ENCODE measurements around the gene EYS.

The EYS gene

DNA sequence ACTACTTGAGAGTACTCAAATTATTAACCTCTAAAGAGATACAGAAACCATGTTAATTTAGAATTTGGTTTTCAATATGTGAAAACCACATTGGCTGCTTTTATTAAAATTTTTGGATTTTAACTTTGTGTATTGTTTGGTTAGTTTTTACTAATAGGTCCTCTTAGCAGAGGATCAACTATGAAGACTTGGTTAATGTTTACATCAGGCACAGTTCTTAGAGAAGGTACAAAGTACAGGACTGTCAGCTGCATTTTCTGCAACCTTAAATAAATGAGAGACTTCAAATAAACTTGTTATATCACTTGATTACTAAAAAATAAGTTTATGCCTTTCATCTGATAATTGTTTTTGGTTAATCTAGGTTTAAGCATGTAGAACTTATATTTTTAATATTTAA lies 1982.3 kb downstream of the EYS start:
- no peak for DNase-seq (ENCODE audit: low read depth)

DNA sequence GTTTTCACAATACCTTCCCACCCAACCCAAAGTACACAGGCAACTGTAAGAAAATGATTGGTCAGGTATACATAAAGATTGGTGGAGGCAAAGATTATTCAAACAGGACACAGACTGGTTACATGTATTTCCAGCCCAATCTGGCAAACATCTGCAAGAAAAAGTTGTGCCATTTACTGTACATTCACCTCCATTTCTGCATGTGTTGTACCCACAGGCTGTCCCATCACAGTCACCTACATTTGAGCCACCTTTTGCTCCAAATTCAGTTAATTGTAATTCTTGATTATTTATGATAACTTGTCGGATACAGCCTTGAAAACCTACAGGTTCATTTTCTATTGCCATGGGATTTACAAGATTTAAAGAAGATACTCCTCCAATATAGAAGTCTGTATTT lies 1985.8 kb downstream of the EYS start:
- no peak for DNase-seq (ENCODE audit: low read depth)

DNA sequence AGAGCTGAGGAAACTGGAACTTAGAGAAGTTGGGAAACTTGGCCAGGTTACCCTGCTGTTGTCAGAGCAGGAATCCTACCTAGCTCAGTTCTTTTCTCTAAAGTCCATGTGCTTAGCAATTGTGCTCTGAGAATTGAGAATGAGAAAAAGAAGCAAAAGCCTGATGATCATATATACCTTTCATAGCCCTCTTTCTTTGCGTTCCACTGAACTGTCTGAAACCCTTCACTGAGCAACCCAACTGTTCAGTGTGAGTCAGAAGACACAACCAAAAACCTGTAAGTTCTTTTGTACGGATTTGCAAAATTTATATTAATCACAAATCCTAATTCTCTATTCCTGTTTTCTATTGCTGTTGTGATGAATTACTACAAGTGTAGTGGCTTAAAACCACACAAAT lies 1990.9 kb downstream of the EYS start:
- DNase-seq (ENCODE audit: low read depth): no peak

DNA sequence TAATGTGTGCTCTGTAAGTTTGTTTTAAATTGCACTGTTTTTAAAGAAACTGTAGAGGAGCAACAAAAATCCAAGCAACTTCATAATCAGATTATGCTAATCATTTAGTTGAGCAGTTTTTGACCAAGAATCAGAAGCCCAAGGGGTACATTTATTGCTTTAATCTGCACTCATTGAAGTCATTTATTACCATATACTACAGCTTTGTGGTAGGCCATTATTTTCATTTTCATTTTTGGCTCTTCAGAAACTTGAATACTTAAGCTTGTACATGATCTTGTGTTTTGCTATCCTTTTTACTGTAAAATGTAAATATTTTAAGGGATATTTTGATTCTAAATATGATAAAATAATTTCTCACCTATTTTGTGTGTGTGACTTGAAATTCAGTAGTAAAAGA lies 1992.9 kb downstream of the EYS start:
- no peak for DNase-seq (ENCODE audit: low read depth)

DNA sequence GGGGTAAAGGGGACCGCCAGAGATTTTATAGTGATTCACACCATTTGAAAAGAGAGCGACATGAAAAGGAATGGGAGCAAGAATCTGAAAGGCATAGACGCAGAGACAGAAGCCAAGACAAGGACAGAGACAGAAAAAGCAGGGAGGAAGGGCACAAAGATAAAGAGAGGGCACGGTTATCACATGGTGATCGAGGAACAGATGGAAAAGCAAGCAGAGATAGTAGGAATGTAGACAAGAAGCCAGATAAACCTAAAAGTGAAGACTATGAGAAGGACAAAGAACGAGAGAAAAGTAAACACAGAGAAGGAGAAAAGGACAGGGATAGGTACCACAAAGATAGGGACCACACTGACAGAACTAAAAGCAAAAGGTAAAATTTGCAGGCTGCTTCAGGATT lies 1993.7 kb downstream of the EYS start:
- no peak for DNase-seq (ENCODE audit: low read depth)

DNA sequence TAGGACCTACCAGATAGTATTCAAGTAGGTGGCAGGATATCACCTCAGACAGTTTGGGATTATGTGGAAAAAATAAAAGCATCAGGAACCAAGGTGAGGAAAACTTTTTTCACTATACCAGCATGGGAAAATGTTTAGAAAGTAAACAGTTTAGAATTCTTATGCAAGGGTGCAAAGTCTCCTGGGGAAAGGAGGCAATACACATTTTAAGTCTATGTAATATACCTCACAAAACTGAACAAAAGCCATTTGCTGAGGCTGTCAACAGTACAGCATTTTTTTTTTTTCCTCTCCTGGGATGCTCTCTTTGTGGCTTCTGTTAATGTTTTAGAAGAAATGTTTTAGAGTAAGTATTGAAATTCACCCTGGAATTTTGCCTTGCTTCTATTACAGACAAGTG lies 1997.9 kb downstream of the EYS start:
- DNase-seq (ENCODE audit: low read depth): no peak

DNA sequence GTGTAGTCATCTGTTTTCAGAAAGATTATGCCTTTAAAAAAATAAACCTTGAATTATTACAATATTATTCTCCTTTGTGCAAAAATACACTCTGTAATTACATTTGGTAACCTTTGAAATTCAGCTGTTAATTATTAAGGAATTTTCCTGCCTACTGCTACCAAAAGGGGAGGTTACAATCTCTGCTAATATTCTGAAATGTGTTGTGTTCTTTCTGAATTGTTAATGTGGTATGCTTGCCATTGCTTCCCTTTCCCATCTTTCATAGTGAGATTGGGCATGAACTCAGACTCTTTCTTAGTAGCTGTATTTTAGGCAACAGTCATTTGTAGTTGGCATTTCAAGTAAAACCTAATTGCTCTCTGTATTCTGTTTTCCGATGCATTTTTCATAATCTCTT lies 1998.4 kb downstream of the EYS start:
- DNase-seq (ENCODE audit: low read depth): no peak

DNA sequence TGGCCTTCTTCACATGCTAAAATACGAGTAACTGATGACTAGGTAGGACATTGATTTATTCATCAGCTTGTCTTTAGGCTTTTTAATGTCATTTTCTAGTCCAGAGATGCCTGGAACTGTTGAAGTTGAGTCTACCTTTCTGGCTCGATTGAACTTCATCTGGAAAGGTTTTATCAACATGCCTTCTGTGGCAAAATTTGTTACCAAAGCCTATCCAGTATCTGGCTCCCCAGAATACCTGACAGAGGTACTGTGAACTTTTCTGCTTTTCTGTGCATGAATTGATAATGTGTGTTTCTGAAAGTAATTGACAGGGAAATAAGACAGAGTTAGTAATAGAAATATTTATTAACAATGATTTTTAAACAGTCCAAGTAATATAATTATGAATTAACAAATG lies 2000.4 kb downstream of the EYS start:
- no peak for DNase-seq (ENCODE audit: low read depth)

DNA sequence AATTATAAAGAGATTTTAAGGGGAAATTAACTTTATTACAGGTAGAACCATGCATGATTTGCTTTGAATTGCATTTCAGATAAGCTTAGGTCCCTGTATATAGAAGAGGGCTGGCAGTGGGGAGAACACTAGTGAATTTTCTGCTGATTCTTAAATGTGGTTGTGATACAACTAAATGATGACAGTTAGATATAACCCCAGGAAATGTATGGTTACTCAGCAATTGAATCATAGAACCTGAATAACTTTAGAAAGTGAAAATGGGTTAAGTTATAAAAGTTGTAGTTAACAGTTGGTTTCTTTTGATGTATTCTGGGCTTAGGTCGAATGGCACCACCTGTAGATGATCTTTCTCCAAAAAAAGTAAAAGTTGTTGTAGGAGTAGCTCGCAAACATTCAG lies 2001.3 kb downstream of the EYS start:
- DNase-seq (ENCODE audit: low read depth): no peak

DNA sequence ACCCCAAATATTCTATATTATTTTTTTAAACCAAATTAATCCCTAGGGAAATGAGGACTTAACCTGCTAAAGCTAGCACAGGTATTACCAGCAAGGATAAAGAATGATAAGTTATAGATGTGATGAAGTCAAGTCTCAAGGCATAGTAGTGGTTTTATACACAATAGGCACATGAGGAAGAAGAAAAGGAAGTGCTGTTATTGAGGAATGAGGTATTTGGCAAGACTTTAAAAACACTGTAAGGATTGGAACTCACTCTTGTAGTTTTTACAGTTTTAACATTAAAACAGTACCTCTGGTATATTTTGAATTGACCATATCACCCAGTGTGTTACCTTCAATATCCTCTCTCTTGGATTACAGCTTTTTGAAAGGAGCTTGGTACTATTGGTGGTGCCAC lies 2016.8 kb downstream of the EYS start:
- DNase-seq (ENCODE audit: low read depth): no peak

DNA sequence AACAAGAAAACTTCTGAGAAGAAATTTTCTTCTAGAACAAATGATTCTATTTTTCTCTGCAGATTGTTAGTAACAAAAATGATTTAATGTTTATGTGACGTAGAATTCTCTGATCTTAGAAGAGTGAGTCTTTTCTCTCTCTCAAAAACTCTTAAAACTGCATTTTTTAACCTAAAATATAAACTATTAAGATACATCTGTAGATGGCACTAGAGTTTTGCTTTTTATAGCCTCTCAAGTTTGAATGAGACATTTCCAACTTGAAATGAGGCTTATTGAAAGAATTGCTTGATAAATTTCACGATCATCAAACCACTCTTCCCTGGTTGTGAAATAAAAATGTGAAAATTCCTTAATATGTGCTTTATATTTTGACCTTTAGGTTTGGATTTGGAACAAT lies 2017.6 kb downstream of the EYS start:
- DNase-seq (ENCODE audit: low read depth): no peak

DNA sequence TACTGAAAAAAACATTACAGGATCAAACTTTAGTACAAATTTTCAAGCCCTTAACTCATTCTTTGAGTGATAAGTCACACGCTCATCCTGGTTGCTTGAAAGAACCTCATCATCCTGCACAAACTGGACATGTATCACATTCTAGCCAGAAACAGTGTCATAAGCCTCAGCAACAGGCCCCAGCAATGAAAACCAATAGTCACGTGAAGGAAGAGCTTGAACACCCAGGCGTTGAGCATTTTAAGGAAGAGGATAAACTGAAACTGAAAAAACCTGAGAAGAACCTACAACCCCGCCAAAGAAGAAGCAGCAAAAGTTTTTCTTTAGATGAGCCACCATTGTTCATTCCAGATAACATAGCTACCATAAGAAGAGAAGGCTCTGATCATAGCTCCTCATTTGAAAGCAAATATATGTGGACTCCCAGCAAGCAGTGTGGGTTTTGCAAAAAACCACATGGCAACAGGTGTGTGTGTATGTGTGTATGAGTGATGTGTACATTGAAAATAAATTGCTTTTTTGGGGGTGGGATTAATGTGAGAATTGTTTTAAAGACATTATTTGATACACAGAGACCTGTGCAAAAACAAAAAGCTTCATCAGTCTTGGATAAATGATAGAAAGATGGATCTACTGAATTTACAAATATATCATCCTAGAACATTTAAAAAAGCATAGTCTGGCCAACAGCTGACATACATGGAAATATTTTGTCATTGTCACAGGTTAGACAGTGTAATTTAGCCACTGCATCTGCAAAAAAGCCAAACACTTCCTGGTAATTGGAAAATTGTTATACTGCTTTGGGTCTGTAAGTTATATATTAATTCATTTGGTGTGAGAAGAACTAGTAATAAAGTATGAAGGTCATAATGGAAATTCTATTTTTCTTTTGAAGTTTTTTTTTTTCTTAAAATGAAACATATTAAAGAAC lies 2021.3 kb downstream of the EYS start:
- no peak for DNase-seq (ENCODE audit: low read depth)

DNA sequence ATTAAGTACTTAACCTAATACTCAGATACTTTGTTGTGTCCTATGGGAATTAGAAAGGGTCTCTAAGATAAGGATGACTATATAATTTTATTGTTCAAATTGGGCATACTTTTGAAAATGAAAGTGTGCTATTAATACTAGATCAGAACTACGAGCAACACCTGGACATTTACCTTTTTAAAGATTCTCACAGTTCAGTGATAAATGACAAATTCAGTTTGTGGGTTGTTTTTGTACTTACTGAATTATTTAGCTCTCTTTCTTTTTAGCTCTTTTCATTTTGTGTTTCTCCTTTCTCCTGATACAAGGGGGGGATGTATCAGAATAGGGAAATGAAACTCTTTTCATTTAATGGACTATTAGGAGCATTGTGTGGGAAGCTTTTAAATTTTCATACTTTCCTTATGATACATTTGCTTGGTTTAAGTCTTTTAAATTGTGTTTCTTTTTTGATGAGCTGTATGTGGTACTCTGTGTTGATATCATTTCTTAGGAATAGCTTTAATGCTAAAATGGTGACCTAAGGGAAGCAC lies 2023.9 kb downstream of the EYS start:
- no peak for DNase-seq (ENCODE audit: low read depth)

DNA sequence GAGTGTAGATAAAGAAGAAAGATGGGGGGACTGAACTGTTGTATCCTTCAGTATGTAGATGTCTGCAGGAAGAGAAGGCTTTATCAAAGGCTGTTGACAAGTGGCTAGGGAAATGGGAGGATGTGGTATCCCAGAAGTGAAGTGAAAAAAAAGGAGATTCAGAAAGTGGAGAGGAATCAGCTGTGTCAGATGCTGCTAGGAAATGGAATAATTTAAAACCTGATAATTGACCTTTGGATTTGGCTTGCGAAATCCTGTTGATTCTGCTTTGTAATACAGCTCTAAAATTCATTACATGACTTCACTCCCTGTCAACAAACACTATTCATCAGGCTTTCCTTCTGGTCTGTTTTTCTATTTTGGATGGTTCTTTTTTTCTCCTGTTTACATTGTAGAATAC lies 2029.7 kb downstream of the EYS start:
- no peak for DNase-seq (ENCODE audit: low read depth)

DNA sequence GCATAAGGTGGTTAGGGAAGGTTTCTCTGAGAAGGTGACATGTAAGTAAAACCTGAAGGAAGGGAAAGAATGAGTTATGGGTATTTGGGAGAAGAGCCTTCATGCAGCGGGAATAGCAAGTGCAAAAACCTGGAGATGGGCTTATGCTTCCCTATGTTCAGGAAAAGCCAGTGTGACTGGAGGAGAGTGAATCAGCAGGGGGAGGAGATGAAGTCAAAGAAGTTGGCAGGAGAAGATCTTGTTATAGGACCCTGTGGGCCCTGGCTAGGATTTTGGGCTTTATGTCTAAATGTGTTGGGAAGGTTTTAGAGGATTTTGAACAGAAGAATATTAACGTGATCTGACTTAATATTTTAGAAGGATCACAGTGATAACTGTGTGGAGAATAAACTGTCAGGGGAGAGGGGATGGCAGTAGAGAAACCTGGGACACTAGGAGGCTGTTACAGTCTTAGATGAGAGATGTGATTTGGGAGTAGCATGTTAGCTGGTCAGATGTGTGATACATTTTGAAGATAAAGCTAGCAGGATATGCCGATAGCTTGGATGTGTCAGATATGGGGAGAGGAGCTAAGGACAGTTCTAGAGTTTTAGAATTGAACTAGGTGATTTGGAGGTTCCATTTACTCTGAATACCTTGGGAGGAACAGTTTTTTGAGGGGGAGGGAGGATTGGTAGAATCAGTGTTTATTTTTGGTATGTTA lies 2030.5 kb downstream of the EYS start:
- DNase-seq (ENCODE audit: low read depth): no peak

DNA sequence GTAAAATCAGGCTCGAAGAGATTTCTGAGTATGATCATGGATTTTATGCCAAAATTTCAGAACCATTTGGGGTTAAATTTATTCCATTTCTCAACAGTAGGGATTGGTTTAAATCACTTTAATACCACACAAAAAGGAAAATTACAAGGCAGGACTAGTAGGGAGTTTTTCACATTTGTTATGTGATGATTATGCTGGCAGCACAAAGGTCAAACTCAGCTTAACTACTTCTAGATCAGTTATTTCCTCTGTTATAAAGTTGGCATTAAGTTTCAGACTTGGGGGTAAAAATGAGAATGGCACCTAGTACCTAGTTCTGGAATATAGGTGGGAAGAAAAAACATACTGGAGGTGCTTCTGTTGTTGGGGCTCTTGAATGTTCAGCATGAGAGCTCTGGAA lies 2031.9 kb downstream of the EYS start:
- DNase-seq (ENCODE audit: low read depth): no peak

DNA sequence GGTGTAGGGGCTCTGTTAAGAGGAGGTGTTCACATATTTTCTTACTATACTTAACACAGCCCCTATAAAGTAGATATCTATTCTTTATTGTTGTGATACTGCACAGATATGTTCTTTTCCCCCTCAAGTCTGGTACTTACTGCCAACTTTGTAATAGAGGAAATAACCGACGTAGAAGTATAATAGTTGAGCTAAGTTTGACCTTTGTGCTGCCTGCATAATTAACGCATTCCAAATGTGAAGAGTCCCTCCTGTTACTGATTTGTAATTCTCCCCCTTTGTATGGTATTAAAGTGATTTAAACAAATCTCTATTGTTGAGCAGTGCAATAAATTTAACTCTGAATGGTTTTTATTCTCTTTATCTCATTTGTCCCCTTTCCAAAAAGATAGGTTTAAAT lies 2032.4 kb downstream of the EYS start:
- DNase-seq (ENCODE audit: low read depth): no peak

DNA sequence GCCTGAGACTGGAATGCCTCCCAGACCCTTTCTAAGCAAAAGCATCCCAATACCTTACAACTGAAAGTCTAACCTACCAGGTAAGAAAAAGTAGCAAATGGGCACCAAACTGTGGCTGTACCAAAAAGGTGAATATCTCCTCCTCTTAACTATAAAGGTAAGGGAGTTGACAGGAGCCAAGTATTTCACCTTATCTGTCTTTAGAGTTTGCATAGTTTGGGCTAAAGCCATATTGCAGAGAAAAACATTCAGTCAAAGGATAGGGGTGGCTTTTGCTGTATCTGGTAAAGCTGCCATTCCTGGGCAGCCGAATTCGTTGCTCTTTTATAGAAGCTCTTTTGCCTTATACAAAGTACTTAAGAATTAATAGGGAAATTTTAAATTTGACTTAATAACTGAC lies 2033.3 kb downstream of the EYS start:
- no peak for DNase-seq (ENCODE audit: low read depth)

DNA sequence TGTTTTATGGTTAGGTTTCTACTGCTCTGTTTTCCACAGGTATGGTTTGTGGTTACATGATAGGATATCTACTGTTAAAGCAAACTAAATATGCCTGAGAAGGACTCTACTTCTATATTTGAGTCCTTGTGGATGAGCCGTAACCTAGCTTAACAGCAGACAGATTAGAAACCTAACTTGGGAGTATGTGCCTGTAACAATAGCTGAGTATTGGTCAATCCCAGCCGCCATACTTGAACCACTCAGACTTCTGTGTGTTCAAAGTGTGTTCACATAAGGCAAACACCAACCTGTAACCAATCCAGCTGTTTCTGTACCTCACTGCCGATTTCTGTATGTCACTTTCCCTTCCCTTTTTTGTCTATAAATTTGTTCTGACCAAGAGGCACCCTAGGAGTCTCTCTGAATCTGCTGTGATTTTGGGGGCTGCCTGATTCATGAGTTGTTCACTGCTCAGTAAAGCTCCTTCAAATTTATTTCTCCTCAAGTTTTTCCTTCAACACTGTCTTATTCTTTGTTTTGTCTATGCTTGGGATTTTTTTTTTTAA lies 2034.4 kb downstream of the EYS start:
- no peak for DNase-seq (ENCODE audit: low read depth)

DNA sequence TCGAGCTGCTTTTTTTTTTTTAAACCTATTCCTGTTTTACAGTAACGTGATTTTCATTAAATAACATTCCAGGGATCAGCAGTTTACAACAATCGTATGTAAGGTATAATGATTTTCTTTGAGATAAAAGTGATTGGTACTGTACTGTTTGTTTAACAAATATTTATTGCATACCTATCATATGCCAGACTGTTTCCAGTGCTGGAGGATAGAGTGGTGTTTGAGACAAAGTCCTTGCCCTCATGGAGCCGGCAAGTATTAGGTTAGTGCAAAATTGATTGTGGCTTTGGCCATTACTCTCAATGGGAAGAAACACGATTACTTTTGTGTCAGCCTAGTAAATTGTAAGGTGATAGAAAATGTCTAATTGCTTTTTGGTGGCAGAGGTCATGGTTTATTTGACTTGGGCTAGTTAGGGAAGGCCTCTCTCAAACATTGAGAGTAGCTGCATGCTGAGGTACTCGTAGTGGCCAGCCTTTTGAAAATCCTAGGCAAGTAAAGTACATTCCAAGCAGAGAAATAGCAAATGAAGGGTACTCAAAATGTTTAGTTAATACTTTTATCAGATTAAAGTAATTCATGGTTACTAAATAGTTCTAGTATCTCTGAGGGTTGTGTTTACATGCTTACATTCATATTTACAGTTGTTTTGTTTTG lies 2035.8 kb downstream of the EYS start:
- DNase-seq (ENCODE audit: low read depth): no peak

All from activated T-helper 1 cell treated with Interleukin-2 at 50 U/mL for 16 hours (primary cell).